ENCODE results near the gene GBP4. TPM values are rescaled to one million over a fixed set of nuclear protein-coding genes. Genes with fewer than 3 reads are reported as not detected.

Gene GBP4
- total RNA-seq, 6 experiments from 2014 or later = 3.9 to 12.6 (median 6.8) TPM

DNA sequence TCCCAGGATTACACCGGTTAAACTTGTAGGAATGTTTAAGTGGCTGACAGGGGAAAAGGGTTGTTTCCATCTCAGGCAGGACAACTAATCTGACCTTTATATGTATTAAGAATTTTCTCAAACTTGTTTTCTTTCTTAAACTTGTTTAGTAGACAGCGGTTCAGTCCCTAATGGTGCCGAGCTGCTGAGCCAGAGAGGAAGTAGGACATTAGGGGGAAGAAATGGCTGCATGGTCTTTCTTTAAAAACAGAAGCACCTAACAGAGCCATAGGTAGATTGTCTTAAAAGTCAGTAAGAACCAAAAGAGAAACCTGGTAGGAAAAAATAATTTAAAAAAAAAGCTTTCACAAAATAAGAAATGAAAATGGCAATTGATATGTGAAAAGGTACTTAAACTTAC lies 3.3 kb downstream of the GBP4 start:
- 60% methylated on average over 3 of the region's 3 CpGs for WGBS (ENCODE audit: insufficient coverage, low coverage, low lambda C conversion rate, missing lambda C conversion rate)
- TF ChIP-seq POLR2A (IDR thresholded peaks at IDR 0.05) = no peak
- TF ChIP-seq, protein P1, sequence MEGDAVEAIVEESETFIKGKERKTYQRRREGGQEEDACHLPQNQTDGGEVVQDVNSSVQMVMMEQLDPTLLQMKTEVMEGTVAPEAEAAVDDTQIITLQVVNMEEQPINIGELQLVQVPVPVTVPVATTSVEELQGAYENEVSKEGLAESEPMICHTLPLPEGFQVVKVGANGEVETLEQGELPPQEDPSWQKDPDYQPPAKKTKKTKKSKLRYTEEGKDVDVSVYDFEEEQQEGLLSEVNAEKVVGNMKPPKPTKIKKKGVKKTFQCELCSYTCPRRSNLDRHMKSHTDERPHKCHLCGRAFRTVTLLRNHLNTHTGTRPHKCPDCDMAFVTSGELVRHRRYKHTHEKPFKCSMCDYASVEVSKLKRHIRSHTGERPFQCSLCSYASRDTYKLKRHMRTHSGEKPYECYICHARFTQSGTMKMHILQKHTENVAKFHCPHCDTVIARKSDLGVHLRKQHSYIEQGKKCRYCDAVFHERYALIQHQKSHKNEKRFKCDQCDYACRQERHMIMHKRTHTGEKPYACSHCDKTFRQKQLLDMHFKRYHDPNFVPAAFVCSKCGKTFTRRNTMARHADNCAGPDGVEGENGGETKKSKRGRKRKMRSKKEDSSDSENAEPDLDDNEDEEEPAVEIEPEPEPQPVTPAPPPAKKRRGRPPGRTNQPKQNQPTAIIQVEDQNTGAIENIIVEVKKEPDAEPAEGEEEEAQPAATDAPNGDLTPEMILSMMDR (IDR thresholded peaks at IDR 0.05) = no peak
- Histone ChIP-seq H3K27me3 (no peaks in the 10 kb centered on the region), H3K4me1 (peaks cover 0 to 6% (median 0%) of the 10 kb centered on the region in 4 donors), H3K36me3 (peaks cover 0 to 22% (median 0%) of the 10 kb centered on the region in 4 donors), H3K27ac (no peak overlapping the region), H3K9me3 (no peaks in the 10 kb centered on the region), H3K4me3 (no peak overlapping the region)
- ATAC-seq (no peak), DNase-seq (no peak)
- intact Hi-C loops (cut with DNase I) = no loop called here

GRCh38 chr1:89191314-89191713 lies 7.4 kb downstream of the GBP4 start:
- 57% methylated on average over 5 of the region's 5 CpGs for WGBS (ENCODE audit: insufficient coverage, low coverage, low lambda C conversion rate, missing lambda C conversion rate)
- Histone ChIP-seq H3K27me3 (no peaks in the 10 kb centered on the region), H3K36me3 (peaks cover 0 to 48% (median 0%) of the 10 kb centered on the region in 4 donors), H3K9me3 (no peaks in the 10 kb centered on the region), H3K4me1 (no peaks in the 10 kb centered on the region), H3K4me3 (no peak overlapping the region), H3K27ac (no peak overlapping the region)
- TF ChIP-seq, protein P1 (IDR thresholded peaks at IDR 0.05) = no peak
- TF ChIP-seq POLR2A (IDR thresholded peaks at IDR 0.05) = no peak
- intact Hi-C loops (cut with DNase I) = no loop called here
- no peak for DNase-seq
- no peak for ATAC-seq

DNA sequence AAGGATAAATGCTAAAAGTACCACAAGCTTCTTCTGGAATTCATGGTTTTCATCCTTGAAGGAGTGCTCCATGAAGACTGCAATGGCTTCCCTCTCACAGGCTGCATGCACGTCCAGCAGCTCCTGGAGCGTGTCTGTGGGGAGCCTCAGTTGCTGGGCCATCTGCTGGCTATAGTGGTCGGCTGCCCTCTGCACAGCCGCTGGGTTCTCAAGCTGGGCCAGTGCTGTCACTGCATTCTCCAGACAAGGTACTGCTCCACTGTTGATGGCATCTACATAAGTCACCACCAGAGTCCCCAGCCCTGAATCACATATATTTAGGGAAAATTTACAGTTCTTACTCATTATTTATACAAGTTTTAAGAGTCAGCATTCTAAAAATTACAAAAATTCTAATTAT lies 8.7 kb downstream of the GBP4 start:
- Histone ChIP-seq H3K9me3 (no peaks in the 10 kb centered on the region), H3K4me3 (no peak overlapping the region), H3K27me3 (no peaks in the 10 kb centered on the region), H3K27ac (no peak overlapping the region), H3K4me1 (no peaks in the 10 kb centered on the region), H3K36me3 (peaks cover 0 to 51% (median 3%) of the 10 kb centered on the region in 4 donors)
- intact Hi-C loops (cut with DNase I) = no loop called here
- ATAC-seq (peak in 2 of 4 donors; percentile 16 to 35), DNase-seq (no peak)
- TF ChIP-seq, protein P1 (IDR thresholded peaks at IDR 0.05) = no peak
- no peak for TF ChIP-seq POLR2A (IDR thresholded peaks at IDR 0.05)
- 89% methylated on average over 3 of the region's 4 CpGs for WGBS (ENCODE audit: insufficient coverage, low coverage, low lambda C conversion rate, missing lambda C conversion rate)

- Histone ChIP-seq H3K4me3 (no peak overlapping the region), H3K36me3 (peaks cover 0 to 8% (median 2%) of the 10 kb centered on the region in 4 donors), H3K27ac (no peak overlapping the region), H3K4me1 (peaks cover 0 to 14% (median 0%) of the 10 kb centered on the region in 4 donors), H3K27me3 (no peaks in the 10 kb centered on the region), H3K9me3 (no peaks in the 10 kb centered on the region)
- WGBS (ENCODE audit: insufficient coverage, low coverage, low lambda C conversion rate, missing lambda C conversion rate) = 100% methylated on average over 2 of the region's 2 CpGs
- ATAC-seq = no peak
- intact Hi-C loops (cut with DNase I) = no loop called here
- DNase-seq = no peak
- TF ChIP-seq, protein P1 (IDR thresholded peaks at IDR 0.05) = no peak
- TF ChIP-seq POLR2A (IDR thresholded peaks at IDR 0.05) = no peak
Measured at GRCh38 chr1:89179343-89179742, 19.4 kb downstream of the GBP4 start.

DNA sequence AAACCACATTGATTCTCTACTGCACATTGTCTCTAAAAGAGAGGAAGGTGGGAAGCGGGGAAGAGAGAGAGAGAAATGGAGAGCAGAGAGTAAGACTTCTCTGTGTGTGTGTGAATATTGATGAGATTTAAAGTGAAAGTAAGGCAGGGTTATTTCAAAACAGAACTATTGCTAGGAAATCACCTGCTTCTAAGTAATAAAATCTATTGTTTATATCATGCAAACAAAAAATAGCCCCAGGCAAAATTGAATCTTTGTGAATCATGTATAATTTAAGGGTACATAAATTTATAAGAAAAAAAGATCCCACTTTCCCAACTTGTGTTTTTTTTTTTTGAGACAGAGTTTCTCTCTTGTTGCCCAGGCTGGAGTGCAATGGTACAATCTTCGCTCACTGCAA lies 21.8 kb downstream of the GBP4 start:
- ATAC-seq = peak in 2 of 4 donors; percentile 14 to 17
- no peak for DNase-seq

More for the DNA sequence above, 21.8 kb downstream of the GBP4 start:
- 69% methylated on average over 2 of the region's 2 CpGs for WGBS (ENCODE audit: insufficient coverage, low coverage, low lambda C conversion rate, missing lambda C conversion rate)
- intact Hi-C loops (cut with DNase I) = no loop called here
- Histone ChIP-seq H3K27ac (peak overlapping the region; percentile 71 to 87 (median 84)), H3K9me3 (no peaks in the 10 kb centered on the region), H3K4me1 (peaks cover 0 to 18% (median 2%) of the 10 kb centered on the region in 4 donors), H3K27me3 (no peaks in the 10 kb centered on the region), H3K36me3 (no peaks in the 10 kb centered on the region), H3K4me3 (no peak overlapping the region)
- TF ChIP-seq, protein P1 (IDR thresholded peaks at IDR 0.05) = no peak
- TF ChIP-seq POLR2A (IDR thresholded peaks at IDR 0.05) = no peak

Data from right lobe of liver (tissue), 6 donors.